CD1c-positive myeloid dendritic cell (primary cell): ENCODE measurements around the gene FAM118B.

Source experiments
- DNase-seq: peaks from one replicate; pipeline ENCODE4 v3.0.0-alpha.2; 2016; ENCODE audit errors: extremely low spot score

FAM118B gene

DNA sequence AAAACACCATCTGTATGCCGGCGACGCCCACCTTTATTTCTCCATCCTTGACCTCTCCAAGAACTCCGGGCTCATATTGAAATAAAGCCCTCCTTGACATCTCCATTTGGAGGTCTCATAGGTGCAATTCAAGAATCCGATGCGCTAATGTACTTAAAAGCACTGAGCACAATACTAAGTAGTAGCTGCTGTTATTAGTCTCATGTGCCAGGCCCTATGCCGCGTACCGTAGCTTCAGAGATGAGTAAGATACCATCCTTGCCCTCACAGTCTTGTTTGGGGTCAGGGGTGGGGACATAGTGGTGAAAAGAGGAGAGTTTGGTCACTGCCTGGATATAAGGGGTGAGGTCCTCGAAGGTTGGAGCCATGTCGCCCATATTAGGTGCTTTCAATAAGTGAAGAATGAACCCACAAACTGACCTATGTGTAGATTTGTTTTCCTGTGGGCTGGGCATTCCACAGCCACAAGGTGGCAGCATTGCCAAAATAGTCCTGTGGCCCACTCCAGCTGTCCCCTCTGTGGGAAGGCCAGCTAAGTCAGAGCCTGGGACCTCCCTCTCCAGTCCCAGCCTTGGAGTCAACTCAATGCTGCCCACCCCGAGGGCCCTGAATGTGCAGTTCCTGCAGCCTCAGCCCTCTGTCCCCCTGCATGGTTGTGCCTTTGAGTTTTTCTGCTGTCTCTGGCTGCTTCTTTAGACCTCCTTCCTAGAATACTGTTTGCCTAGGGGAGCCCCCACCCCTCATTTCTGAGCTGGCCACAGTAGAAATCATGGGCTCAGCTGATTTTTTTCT is 98.8 kb downstream of the FAM118B start:
- DNase-seq: peak; percentile 73

DNA sequence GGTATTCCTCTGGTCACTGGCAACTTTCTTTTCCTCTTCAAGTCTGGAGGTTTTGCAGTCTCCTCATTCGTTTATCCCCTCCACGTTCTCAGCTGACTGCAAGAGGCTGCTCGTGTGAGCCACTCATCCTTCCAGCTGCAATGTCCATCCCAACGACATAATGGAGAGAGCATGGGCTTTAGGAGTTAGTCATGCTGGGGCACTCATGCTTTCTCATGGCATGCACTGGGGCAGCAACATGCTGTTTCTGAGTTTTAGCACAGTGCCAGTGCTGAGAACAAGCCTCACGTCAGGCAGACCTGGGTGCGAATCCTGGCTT is 99.4 kb downstream of the FAM118B start:
- DNase-seq: no peak

DNA sequence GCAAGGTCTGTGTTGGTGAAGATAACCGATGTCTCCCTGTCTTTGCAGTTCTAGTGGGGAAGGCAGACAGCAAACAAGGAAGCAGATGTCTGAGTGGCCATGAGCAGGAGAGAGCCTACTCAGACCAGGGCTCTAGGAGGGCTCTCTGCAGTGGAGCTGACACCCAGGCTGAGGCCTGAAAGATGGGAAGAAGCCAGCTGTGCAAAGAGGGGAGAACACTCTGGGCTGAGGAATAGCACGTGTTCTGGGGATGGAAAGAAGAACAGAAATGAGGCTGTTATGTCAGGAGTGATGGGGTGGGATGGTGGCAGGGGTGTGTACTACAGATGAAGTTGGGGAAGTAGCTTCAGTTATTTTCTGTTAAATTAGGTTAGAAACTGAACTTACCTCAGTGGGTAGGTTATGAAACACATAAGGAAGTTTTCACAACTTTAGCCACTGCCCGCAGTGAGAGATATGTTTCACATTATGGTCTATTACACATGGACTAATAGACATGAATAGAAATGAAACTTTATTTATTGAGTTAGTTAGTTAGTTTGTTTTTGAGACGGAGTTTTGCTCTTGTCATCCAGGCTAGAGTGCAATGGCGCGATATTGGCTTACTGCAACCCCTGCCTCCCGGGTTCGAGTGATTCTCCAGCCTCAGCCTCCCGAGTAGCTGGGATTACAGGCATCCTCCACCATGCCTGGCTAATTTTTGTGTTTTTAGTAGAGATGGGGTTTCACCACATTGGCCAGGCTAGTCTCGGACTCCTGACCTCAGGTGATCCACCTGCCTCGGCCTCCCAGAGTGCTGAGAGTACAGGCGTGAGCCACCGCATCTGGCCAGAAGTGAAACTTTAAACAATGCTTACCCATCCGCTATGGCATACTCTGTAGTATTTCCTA is 100.1 kb downstream of the FAM118B start:
- DNase-seq: peak; percentile 65
